Neural cell (in vitro differentiated cells): ENCODE data around the gene CDKN3.

Experiments used
- CTCF ChIP-seq: fragments of 450-650 bp; IDR thresholded peaks from 2 replicates; pipeline ENCODE4 v1.5.1; 2014; ENCODE audit warnings: antibody characterized with exemption, mild to moderate bottlenecking, moderate library complexity; ENCODE audit not compliant: poor library complexity, severe bottlenecking
- EP300 ChIP-seq: fragments of 450-650 bp; conservative IDR thresholded peaks from 2 replicates; pipeline ENCODE4 v1.6.1; 2014; ENCODE audit warnings: antibody characterized with exemption, mild to moderate bottlenecking, moderate library complexity; ENCODE audit not compliant: poor library complexity, severe bottlenecking
- EZH2 ChIP-seq: fragments of 200-600, 300-800 bp; shearing (Covaris generic), sonication (generic); IDR thresholded peaks from 2 replicates; pipeline ENCODE4 v1.6.1; 2014; ENCODE audit warnings: antibody characterized with exemption, low read length, borderline replicate concordance, mild to moderate bottlenecking; ENCODE audit not compliant: insufficient read depth, poor library complexity, severe bottlenecking
- MXI1 ChIP-seq: fragments of 450-650 bp; conservative IDR thresholded peaks from 2 replicates; pipeline ENCODE4 v1.6.1; 2014; ENCODE audit warnings: antibody characterized with exemption, mild to moderate bottlenecking; ENCODE audit not compliant: poor library complexity, severe bottlenecking
- POLR2AphosphoS5 ChIP-seq: IDR thresholded peaks from 2 replicates; pipeline ENCODE4 v1.6.1; 2012
- RAD21 ChIP-seq: fragments of 450-650 bp; conservative IDR thresholded peaks from 2 replicates; pipeline ENCODE4 v1.6.1; 2014; ENCODE audit warnings: antibody characterized with exemption, mild to moderate bottlenecking, moderate library complexity
- REST ChIP-seq: IDR thresholded peaks from 2 replicates; pipeline ENCODE4 v1.6.1; 2012; ENCODE audit warnings: borderline replicate concordance

GRCh38 chr14:54353266-54353665 lies 43.5 kb upstream of the CDKN3 start:
- no peak for TF ChIP-seq EP300
- TF ChIP-seq CTCF, result no peak
- TF ChIP-seq EZH2, result no peak
- TF ChIP-seq RAD21, result no peak
- no peak for TF ChIP-seq POLR2AphosphoS5
- no peak for TF ChIP-seq REST
- TF ChIP-seq MXI1, result no peak
